Sigmoid colon (tissue), 7 donors: ENCODE results near the gene MOAP1. TPM values are rescaled to one million over a fixed set of nuclear protein-coding genes. Genes with fewer than 3 reads are reported as not detected.

Source experiments
- DNase-seq: peaks from one replicate; pipeline ENCODE4 v3.0.0-alpha.2; 2019
- H3K27ac ChIP-seq, 4 donors: fragments of 200-600 bp; sonication (generic); one replicate each; pipeline ENCODE4 v1.5.1; 2016 to 2019; ENCODE audit warnings: mild to moderate bottlenecking in 1 of 4
- H3K27me3 ChIP-seq, 3 donors: fragments of 200-600 bp; sonication (generic); one replicate each; pipeline ENCODE4 v1.5.1; 2019; ENCODE audit warnings: mild to moderate bottlenecking in 1 of 3
- H3K36me3 ChIP-seq, 4 donors: fragments of 200-600 bp; sonication (generic); one replicate each; pipeline ENCODE4 v1.5.1; 2016 to 2019
- H3K4me1 ChIP-seq, 4 donors: fragments of 200-600 bp; sonication (generic); one replicate each; pipeline ENCODE4 v1.5.1; 2017 to 2019
- H3K4me3 ChIP-seq, 4 donors: fragments of 200-600 bp; sonication (generic); one replicate each; pipeline ENCODE4 v1.5.1; 2017 to 2019; ENCODE audit warnings: mild to moderate bottlenecking in 2 of 4, moderate library complexity in 1 of 4
- H3K9me3 ChIP-seq, 4 donors: fragments of 200-600 bp in 3 of 4; sonication (generic) in 3 of 4; one replicate each; pipeline versions ENCODE4 v1.5.1 to v1.6.1; 2013 to 2019
- CTCF ChIP-seq, 4 experiments: fragments of 450-650 bp in 3 of 4; fragments of 200-600 bp in 1 of 4; IDR thresholded peaks; one replicate each; pipeline ENCODE4 v1.5.1; 2016 to 2019; ENCODE audit warnings: antibody characterized with exemption in 4 of 4, mild to moderate bottlenecking in 3 of 4, moderate library complexity in 2 of 4
- EP300 ChIP-seq, 4 donors: sonication (generic); formaldehyde crosslinking; IDR thresholded peaks; one replicate each; pipeline ENCODE4 v1.6.1; 2017; ENCODE audit warnings: antibody characterized with exemption in 4 of 4
- POLR2A ChIP-seq, 2 donors: fragments of 450-650 bp; IDR thresholded peaks; one replicate each; pipeline ENCODE4 v1.6.1; 2016; ENCODE audit warnings: antibody characterized with exemption in 2 of 2, mild to moderate bottlenecking in 2 of 2, moderate library complexity in 2 of 2
- POLR2AphosphoS5 ChIP-seq, 4 donors: sonication (generic); formaldehyde crosslinking; IDR thresholded peaks; one replicate each; pipeline ENCODE4 v1.6.1; 2017; ENCODE audit warnings: antibody characterized with exemption in 4 of 4
- WGBS, 2 donors: extraction: QIAGEN DNeasy Blood & Tissue Kit; methylation state at CpG; one replicate each; pipeline ENCODE4 v1.1.7; 2013; 5-methylcytosine and 5-hydroxymethylcytosine counted together
- intact Hi-C: fragments of 100-400 bp; cut with DNase I; formaldehyde crosslinking; loops from one replicate; pipeline ENCODE4 v1.15.1; 2023
- polyA plus RNA-seq, 3 donors: library from polyadenylated mRNA; stranded (reverse); fragments of 200-250 nt; gene quantifications; one replicate each; pipeline ENCODE4 v1.2.3, GENCODE V29; 2013
- total RNA-seq, 4 donors: library from RNA; depleted of rRNA; stranded (reverse); fragments of >200 nt; gene quantifications; one replicate each; pipeline ENCODE4 v1.1.0, GENCODE V29; 2016
- donor health status: healthy with polysubstance abuse.
- donor health status: Bipolar disorder and iron deficiency.
- donor health status: healthy.

The MOAP1 gene
- total and polyA plus RNA-seq, 7 donors = 19.7 to 65.3 (median 31.3) TPM

GRCh38 chr14:93214598-93214997 lies 29.9 kb upstream of the MOAP1 start:
- no peaks in the 10 kb centered on the region for H3K9me3 ChIP-seq
- intact Hi-C loops = no loop called here
- H3K36me3 ChIP-seq = peaks cover 7 to 93% (median 27%) of the 10 kb centered on the region in 4 donors
- no peak overlapping the region for H3K4me3 ChIP-seq
- no peak for DNase-seq
- TF ChIP-seq POLR2A (IDR thresholded peaks at IDR 0.05) = no peak
- no peak for TF ChIP-seq CTCF (IDR thresholded peaks at IDR 0.05)
- no peak for TF ChIP-seq POLR2AphosphoS5 (IDR thresholded peaks at IDR 0.05)
- TF ChIP-seq EP300 (IDR thresholded peaks at IDR 0.05) = no peak
- H3K27me3 ChIP-seq = no peaks in the 10 kb centered on the region
- H3K4me1 ChIP-seq = peaks cover 0 to 2% (median under 1%) of the 10 kb centered on the region in 4 donors
- no peak overlapping the region for H3K27ac ChIP-seq
- 85 to 90% methylated on average over 2 of the region's 2 CpGs for WGBS, 2 donors

GRCh38 chr14:93212432-93212831 lies 27.7 kb upstream of the MOAP1 start:
- no peak for TF ChIP-seq POLR2A (IDR thresholded peaks at IDR 0.05)
- TF ChIP-seq CTCF (IDR thresholded peaks at IDR 0.05) = no peak
- TF ChIP-seq EP300 (IDR thresholded peaks at IDR 0.05) = no peak
- TF ChIP-seq POLR2AphosphoS5 (IDR thresholded peaks at IDR 0.05) = no peak
- no peak for DNase-seq
- peaks cover 0 to 23% (median 17%) of the 10 kb centered on the region in 4 donors for H3K4me1 ChIP-seq

GRCh38 chr14:93207468-93208308 lies 23.0 kb upstream of the MOAP1 start:
- peak overlapping the region; percentile 65 to 90 (median 86) for H3K4me3 ChIP-seq
- peaks cover 0 to 40% (median 33%) of the 10 kb centered on the region in 4 donors for H3K4me1 ChIP-seq
- no peaks in the 10 kb centered on the region for H3K9me3 ChIP-seq
- WGBS, 2 donors = 0 to 1% methylated on average over 23 of the region's 23 CpGs
- intact Hi-C loops = loop anchor here (1.0 to 10.0 kb wide), 4 partner anchors 23 to 577 kb away; partner anchors contain the start of genes BTBD7, MOAP1 and PRIMA1
- H3K36me3 ChIP-seq = peaks cover 3 to 25% (median 5%) of the 10 kb centered on the region in 4 donors
- peak; percentile 80 for DNase-seq
- no peak for TF ChIP-seq POLR2AphosphoS5 (IDR thresholded peaks at IDR 0.05)
- peak in 3 of 4 experiments; percentile 8 to 19 (median 16) for TF ChIP-seq CTCF (IDR thresholded peaks at IDR 0.05)
- H3K27me3 ChIP-seq = no peaks in the 10 kb centered on the region
- H3K27ac ChIP-seq = peak overlapping the region; percentile 87 to 94 (median 88)

More at GRCh38 chr14:93212432-93212831, 27.7 kb upstream of the MOAP1 start:
- WGBS, 2 donors = 70 to 76% methylated on average over 3 of the region's 3 CpGs
- Histone ChIP-seq H3K4me3 (no peak overlapping the region), H3K36me3 (peaks cover 3 to 73% (median 21%) of the 10 kb centered on the region in 4 donors), H3K9me3 (no peaks in the 10 kb centered on the region), H3K27me3 (no peaks in the 10 kb centered on the region), H3K27ac (no peak overlapping the region)
- intact Hi-C loops = no loop called here

- Histone ChIP-seq H3K27ac (peak within 1 kb of the TSS; percentile 87 to 94 (median 88)), H3K27me3 (no peaks in the 10 kb centered on the region), H3K36me3 (peaks cover 0 to 18% (median 3%) of the 10 kb centered on the region in 4 donors), H3K4me3 (peak within 1 kb of the TSS; percentile 65 to 90 (median 86)), H3K4me1 (peaks cover 0 to 40% (median 33%) of the 10 kb centered on the region in 4 donors), H3K9me3 (no peaks in the 10 kb centered on the region)
- TF ChIP-seq EP300 (IDR thresholded peaks at IDR 0.05) = peak in 1 of 4 donors; percentile 66
- TF ChIP-seq CTCF (IDR thresholded peaks at IDR 0.05) = no peak
- TF ChIP-seq POLR2A (IDR thresholded peaks at IDR 0.05) = peak; percentile 41 to 55
- TF ChIP-seq POLR2AphosphoS5 (IDR thresholded peaks at IDR 0.05) = peak; percentile 69 to 88 (median 85)
- peak; percentile 97 for DNase-seq
- intact Hi-C loops = loop anchor here (1.0 to 10.0 kb wide), 4 partner anchors 23 to 578 kb away; partner anchors contain the start of genes BTBD7, MOAP1 and PRIMA1
- WGBS, 2 donors = 0% methylated on average over 65 of the region's 65 CpGs
Observed at GRCh38 chr14:93206793-93207467, 22.2 kb upstream of the MOAP1 start, which contains the start of the genes GON7 and UBR7. TSS of gene GON7 (minus strand) at chr14:93207065. CDS start at chr14:93207037, 28 bp downstream. TSS of gene UBR7 (plus strand) at chr14:93207256. CDS start at chr14:93207292, 36 bp downstream.
